COR-L47 (cell line): ENCODE data around the gene STYX.
"Not testable (repeated sequence)": the region's sequence is repeated elsewhere in the genome, so short reads cannot be mapped to it uniquely, and the experiment has no call there.

Experiments used
- DNase-seq: peaks from one replicate; lab custom pipeline; 2025; lab: John Stamatoyannopoulos, UW

STYX gene

DNA sequence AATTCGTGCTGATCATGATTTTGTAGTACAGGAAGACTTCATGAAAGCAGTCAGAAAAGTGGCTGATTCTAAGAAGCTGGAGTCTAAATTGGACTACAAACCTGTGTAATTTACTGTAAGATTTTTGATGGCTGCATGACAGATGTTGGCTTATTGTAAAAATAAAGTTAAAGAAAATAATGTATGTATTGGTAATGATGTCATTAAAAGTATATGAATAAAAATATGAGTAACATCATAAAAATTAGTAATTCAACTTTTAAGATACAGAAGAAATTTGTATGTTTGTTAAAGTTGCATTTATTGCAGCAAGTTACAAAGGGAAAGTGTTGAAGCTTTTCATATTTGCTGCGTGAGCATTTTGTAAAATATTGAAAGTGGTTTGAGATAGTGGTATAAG, 2.5 kb upstream of the STYX start:
- DNase-seq, result not testable (repeated sequence)

DNA sequence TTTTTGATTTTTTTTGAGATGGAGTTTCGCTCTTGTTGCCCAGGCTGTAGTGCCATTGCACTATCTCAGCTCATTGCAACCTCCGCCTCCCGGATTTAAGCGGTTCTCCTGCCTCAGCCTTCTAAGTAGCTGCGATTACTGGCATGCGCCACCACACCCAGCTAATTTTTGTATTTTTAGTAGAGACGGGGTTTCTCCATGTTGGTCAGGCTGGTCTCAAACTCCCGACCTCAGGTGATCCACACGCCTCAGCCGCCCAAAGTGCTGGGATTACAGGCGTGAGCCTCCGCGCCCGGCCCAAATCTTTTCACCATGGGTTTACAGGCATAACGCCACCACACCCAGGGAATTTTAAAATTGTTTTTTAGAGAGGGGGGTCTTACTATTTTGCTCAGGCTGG, 931 bp upstream of the STYX start:
- not testable (repeated sequence) for DNase-seq

DNA sequence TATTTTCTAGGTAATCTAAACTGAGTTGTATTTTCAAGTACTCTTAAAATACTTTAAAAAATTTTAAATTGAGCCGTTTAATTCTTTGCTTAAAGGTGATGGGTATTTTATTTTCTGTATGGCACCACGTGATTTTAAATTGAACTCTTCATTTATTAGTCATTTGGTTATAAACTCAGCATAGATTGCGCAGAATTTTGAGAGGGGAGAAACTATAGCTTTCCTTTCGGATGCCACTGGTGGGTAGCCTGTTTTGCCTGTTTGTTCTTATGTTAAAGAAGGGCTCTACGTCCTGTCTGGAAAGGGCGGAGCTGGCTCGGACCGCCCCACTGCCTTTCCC, 411 bp upstream of the STYX start:
- DNase-seq, result no peak

DNA sequence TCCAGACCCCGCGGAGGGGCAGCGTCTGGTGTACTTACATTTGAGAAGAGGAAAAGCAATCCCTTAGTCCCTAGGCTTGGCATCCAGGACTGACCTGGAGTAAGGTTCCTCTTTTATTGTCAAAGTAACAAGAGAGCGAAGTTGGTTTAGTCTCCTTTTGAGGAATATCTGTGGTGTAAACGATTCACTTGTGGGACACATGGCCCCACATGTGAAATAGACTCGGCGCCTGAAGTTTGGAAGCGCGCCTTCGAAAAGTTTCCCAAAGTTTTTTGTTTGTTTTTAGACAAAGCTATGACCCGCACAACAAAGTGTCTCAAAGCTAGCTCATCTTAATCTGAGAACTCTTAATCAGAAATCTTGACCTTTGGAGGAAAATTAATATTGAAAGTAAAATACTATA, 744 bp downstream of the STYX start:
- no peak for DNase-seq

DNA sequence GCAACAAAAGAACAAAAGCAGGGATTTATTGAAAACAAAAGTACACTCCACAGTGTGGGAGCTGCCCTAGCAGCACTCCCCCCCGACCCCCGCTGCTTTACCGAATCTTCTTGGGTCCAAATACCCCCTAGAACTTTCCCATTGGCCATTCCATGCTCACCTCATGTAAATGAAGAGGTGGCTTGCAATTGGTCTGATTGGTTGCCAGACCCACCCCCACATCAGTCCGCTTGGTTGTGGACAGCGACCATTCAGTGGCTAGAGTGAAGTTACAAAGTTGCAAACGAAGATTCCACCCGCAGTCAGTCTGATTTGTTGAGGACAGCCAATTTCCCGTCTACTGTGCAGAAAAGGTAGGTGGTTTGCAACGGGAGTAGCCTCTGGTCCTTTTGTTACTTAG, 3.9 kb downstream of the STYX start:
- no peak for DNase-seq

DNA sequence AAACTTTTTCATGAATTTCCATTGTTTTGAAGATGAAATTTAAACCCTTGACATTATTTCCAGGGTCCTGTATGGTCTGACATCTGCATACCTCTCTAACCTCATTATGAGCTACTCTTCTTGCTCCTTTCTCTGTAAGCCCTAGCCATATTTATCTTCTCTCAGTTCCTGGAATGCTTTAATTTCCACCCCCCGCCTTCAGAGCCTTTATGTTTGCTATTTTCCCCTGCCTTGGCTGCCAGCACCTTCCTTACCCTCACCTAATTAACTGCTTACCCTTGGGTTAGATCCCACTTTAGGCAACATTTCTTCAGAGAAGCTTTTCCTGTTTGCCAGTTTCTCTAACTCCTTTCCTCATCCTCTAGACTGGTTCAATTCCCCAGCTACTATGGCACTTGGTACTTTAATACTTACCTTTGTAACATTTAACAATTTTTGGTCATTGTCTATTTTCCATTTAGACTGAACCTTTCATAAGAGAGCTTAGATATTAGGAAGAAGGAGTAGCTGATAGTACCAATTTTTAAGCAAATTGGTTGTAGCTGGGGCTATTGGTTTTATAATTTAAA, 6.0 kb downstream of the STYX start:
- DNase-seq, result no peak

DNA sequence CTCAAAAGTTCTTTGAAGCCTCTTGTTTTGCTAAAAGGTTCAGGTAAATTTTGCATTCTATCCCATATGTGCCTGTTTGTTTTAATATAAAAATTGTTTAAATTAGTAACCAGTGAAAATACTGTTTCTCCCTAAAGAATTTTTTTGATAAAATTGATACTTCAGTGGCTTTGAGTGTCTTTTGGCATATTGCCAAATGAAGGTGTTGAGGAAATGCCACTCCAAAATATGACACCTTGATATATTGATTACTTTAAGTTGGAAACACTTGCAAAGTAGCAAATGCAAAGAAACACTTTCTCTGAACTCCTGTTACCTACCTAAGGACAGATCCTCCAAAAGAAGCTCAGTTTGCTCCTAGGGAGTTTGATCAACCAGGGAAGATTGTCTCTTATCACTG, 8.4 kb downstream of the STYX start:
- DNase-seq, result no peak

DNA sequence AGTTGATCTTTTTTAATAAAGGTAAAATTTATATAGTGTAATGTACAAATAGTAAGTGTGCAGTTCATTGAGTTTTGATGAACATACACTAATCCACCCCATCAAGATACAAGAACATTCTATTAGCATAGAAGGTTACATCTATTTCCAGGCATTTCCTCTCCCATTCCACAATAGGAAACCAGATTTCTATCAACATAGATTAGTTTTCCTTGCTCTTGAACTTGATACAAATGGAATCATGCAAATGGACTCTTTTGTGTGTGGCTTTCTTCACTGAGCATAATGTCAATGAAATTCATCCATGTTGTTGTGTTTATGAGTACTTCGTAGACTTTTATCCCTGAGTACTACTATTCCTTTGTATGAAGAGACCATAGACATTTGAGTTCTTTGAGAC, 10.8 kb downstream of the STYX start:
- DNase-seq, result no peak

DNA sequence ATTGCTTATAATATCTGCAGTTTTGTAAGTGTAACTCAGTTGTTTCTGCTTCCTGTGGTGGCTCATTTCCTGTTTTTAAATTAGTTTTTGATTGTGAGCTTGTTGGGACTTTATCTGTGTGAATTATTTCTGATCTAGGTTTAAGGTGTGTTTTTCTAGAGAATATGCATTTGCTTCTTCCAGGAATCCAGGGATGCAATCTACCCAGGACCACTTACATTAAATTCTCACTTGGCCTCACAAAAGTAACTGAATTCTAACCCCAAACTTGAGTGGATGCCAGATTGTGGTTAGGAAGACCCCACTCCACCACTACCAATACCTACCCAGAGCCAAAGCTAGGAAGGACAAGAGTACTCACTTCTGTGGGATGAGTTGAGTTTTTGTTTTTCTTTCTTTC, 11.9 kb downstream of the STYX start:
- DNase-seq, result no peak

DNA sequence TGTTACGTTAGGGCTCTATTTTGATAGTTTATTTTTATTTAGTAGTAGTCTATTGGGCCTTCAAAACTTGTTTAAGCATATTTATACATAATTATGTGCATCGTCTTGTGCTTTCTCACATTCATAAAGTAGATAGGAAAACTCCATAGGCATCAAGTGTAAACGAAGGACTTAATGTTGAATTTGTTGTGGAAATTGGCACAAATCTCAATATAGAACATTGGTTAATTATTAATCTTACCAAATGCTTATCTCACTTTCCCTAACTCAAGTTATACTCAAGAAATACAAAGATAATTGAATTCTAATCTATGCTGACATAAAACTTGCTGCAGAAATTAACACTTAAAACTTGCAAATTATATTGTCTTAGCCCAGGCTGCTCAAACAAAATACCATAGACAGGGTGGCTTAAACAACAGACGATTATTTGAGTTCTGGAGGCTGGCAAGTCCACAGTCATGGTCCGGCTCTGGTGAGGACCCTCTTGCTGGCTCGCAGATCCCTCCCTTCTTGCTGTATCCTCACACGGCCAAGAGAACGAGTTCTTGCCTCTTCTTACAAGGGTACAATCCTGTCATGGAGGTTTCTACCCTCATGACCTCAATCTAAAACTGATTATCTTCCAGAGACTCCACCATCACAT, 18.8 kb downstream of the STYX start:
- no peak for DNase-seq

DNA sequence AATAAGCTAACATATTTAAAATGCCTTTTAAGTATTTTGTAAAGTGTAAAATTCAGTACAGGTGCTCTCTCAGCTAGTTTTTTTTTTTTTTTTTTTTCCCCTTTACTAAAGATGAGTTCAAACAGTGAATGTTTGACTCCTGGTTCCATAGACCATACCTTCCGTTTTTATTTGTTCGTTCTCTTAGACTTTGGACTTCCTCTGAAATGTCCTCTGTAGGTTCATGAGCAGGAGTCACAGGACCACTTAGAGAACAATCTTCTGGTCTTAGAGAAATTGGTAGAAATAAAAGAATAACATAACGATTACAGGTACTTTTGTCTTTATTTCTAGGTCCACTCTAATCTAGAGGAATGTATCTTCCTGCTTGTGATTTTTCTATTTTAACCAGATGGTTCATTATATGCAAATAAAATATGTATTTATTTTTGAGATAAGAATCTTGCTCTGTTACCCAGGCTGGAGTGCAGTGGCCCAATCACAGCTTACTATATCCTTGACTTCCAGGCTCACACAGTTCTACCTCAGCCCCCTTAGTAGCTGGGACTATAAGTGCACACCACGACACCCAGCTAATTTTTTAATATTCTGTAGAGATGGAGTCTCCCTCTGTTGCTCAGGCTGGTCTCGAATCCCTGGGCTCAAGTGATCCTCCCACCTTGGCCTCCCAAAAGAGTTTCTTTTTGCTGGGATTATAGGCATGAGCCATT, 25.8 kb downstream of the STYX start:
- DNase-seq, result no peak

DNA sequence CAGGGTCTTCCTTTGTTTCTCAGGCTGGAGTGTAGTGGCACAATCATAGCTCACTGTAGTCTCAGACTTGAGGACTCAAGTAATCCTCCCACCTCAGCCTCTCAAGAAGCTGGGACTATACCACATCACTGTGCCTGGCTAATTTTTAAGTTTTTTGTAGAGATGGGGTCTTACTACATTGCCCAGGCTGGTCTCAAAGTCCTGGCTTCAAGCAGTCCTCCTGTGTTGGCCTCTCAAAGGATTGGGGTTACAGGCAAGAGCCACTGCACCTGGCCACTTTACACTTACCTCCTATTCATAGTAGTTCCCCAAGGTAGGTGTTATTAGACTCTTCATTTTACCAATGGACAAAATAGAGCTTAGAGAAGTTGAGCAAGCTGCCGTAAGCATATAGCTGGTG, 29.2 kb downstream of the STYX start:
- no peak for DNase-seq

DNA sequence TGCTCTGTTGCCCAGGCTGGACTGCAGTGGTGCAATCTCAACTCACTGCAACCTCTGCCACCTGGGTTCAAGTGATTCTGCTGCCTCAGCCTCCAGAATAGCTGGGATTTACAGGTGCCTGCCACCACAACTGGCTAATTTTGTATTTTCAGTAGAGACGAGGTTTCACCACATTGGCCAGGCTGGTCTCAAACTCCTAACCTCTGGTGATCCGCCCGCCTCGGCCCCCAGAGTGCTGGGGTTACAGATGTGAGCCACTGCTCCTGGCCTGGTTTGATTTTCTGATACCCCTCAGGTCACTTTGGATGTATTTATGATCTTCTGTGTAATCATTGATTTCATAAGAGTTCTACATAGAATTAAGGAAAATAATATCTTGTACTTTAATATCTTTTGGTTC, 33.0 kb downstream of the STYX start:
- not testable (repeated sequence) for DNase-seq

DNA sequence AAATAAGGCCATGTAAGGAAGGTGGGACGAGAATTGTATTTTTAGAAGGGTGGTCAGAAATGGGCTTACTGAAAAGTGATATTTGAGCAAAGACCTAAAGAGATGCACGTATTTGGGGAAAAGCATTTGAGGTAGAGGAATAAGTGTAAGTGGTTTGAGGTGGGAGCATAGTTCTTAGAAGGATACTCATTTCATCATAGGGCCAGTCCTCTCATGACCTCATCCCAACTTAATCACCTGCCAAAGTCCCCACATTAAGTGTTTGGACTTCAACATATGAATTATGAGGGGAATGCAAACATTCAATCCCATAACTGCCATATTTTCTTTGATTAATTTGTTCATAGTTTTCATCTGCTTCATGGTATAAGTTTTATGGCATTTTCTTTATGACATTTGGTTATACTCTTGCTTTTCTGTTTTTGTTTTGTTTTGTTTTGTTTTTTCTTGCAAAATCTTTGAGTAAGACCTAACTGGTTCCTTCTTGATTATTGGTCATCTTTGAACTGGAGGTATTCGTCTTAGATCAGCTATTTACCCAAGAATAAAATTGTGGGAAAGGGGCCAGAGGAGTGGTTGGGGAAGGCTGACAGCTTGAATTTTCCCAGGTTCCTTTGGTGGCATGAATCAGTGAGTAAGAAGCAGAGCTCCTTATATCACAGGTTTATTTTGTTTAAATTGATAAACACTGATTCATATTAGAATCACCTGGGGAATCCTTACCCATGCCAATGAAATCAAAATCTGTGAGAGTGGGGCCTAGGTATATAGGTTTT, 37.3 kb downstream of the STYX start:
- no peak for DNase-seq

DNA sequence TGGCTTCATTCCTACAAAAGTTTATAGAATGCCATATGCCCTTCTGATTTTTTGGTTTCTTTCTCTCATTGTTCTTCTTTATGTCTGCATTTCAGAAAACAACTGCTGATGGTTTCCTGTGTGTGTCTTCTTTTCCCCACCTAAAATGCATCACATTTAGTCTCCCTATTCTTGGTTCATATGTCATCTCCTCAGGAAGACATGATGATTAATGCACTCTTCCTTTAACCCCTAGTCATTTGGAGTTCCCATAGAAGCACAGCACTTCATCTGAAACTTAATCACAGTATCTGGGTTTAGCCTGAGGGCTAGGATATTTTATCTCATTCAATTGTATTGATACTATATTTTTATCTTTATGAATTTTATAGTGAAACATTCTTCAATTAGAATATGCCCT, 39.9 kb downstream of the STYX start:
- DNase-seq, result no peak

DNA sequence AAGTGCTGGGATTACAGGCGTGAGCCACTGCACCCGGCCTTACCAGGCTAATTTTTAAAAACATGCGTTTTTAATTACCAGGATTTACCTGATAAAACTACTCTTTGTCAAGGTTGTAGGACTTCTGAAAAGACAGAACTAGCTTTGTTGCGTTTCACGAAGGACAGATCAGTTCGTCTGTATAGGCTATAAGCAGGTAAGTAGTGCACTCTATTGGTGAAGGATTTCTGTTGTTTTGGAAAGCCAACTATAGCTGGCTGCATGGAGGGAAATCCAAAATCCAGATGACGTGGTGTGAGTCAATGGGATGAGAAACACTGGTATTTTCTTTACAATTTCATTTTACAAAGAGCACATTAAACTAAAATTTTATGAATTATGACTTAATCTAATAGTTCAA, 46.9 kb downstream of the STYX start:
- no peak for DNase-seq

DNA sequence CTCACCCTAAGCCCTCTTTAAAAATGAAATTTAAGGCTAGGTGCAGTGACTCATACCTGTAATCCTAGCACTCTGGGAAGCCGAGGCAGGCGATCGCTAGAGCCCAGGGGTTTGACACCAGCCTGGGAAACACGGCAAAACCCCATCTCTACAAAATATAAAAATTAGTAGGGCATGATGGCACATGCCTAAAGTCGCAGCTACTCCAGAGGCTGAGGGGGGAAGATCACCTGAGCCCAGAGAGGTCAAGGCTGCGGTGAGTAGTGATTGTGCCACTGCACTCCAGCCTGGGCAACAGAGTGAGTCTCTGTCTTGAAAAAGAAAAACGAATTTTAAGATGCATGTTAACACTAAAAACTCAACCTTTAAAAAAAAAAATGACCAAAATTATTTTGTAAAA, 48.7 kb downstream of the STYX start:
- DNase-seq, result no peak

DNA sequence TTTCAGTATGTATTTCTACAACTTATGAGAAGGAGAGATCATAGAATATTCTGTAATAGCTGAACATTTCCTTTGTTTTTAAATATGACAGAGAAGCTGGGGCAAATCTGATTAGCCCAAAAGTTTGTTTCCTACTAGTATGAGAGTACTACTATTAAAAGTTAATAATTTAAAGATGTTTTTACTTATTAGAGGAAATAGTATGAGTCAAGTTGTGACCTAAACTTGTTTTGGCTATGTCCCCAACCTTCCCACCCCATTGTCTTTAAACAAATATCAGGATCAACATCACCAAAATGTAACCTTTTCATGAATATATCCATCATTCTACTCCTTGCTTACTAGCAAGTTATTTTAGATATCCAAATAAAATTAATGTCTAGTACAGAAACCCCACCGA, 50.9 kb downstream of the STYX start:
- DNase-seq, result no peak

DNA sequence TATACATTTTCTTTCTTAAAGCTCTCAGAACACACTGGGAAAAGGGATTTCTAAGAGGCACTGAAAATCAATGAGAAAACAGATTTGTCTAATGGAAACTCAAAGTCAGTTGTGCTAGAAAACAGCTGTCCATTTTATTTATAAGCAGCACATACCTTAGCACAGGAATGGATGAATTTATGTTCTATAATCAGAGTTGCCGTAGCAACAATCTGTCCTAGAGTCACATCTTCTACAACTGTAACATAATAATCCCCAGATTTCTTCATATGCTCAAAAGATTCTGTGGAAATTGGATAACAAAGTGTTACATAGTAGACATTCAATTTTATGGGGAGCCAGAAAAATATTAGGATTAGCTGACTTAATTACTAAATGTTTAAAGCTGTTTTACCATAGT, 51.7 kb downstream of the STYX start:
- DNase-seq, result no peak

DNA sequence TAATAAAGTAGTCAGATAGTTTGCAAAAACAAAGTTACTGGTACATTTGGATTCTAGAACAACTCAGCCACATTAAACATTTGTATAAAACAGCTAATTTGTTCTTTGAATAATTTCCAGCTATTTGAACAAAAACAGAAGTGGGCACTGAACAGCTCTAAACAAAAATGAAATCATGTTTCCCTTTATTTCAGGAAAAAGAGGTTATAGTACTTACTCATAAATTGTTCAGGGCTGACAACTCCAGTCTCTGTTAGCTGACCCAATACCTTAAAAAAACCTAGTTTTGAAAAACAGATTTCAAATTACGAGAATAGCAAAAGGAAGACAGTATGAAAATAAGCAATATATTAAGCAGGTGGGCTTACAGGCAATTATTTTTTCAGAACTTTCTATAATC, 53.2 kb downstream of the STYX start:
- DNase-seq, result no peak

DNA sequence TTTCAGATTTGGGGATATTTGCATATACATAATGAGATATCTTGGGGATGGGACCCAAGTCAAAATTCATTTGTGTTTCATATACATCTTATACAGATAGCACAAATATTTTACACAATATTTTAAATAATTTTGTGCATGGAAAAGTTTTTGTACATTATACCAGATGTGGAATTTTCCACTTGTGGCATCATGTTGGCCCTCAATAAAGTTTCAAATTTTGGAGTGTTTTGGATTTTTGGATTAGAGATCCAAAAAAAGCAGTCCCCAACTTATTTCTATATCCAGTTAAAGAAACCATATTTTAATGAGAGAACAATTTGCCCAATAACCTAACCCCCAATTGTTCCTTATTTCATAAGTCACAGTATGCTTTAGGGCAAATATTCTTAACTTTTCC, 56.9 kb downstream of the STYX start:
- DNase-seq, result no peak

DNA sequence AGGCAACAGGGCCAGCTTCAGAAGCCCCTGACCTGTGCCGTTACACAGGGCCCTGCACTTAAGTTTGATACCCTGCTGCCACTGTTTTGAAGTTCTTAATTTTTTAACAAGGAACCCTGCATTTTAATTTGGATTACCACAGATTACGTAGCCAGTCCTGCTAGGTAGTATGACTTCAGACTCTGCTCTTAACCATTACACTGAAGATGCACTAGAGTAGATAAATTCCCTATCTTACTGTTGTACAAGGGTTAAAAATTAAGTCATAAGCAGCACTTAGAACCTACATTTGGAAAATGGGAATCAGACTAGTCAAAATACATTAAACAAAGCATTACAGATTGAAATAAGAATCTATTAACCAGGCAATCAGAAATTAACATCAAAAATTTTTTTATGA, 59.2 kb downstream of the STYX start:
- no peak for DNase-seq
